ENCODE measurements around the gene KIDINS220. TPM values are rescaled to one million over a fixed set of nuclear protein-coding genes. Genes with fewer than 3 reads are reported as not detected.

The KIDINS220 gene
- total and polyA plus RNA-seq, 9 of the 15 experiments (the other 6 are each of a cell fraction or from before 2014, with no cell fraction given): 15.2 to 48.0 (median 34.4) TPM

GRCh38 chr2:8685697-8686358, 151.6 kb downstream of the KIDINS220 start (continued):
- TF ChIP-seq MTA3 (IDR thresholded peaks at IDR 0.05; ENCODE audit: borderline replicate concordance): peak; percentile 72; the same call in 1 of the 2 replicates
- no peak for TF ChIP-seq ELK3 (CRISPR knock-in tag; IDR thresholded peaks at IDR 0.05)
- 0 out of 2 replicates have a peak, but pooled peaks have one; percentile 11 for TF ChIP-seq DMBX1 (CRISPR knock-in tag; IDR thresholded peaks at IDR 0.05; ENCODE audit: borderline replicate concordance)
- TF ChIP-seq BRCA1 (IDR thresholded peaks at IDR 0.05): no peak
- TF ChIP-seq BRCA1 (CRISPR knock-in tag; IDR thresholded peaks at IDR 0.05): 0 out of 2 replicates have a peak, but pooled peaks have one; percentile 64
- 0 out of 2 replicates have a peak, but pooled peaks have one; percentile 15 for TF ChIP-seq RBM14 (IDR thresholded peaks at IDR 0.05; ENCODE audit: borderline replicate concordance, insufficient read depth, low read depth, low read length)
- no peak for TF ChIP-seq COPS2 (conservative IDR thresholded peaks at IDR 0.05)
- no peak for TF ChIP-seq KDM2B (CRISPR knock-in tag; IDR thresholded peaks at IDR 0.05)
- TF ChIP-seq MTF1 (CRISPR knock-in tag; IDR thresholded peaks at IDR 0.05; ENCODE audit: borderline replicate concordance): no peak
- TF ChIP-seq ARID2 (IDR thresholded peaks at IDR 0.05): 0 out of 2 replicates have a peak, but pooled peaks have one; percentile 16
- 0 out of 2 replicates have a peak, but pooled peaks have one; percentile 72 for TF ChIP-seq NR1H2 (CRISPR knock-in tag; IDR thresholded peaks at IDR 0.05)
- TF ChIP-seq KAT7 (CRISPR knock-in tag; IDR thresholded peaks at IDR 0.05; ENCODE audit: borderline replicate concordance): peak; percentile 66; the same call in 1 of the 2 replicates
- TF ChIP-seq, protein P1, sequence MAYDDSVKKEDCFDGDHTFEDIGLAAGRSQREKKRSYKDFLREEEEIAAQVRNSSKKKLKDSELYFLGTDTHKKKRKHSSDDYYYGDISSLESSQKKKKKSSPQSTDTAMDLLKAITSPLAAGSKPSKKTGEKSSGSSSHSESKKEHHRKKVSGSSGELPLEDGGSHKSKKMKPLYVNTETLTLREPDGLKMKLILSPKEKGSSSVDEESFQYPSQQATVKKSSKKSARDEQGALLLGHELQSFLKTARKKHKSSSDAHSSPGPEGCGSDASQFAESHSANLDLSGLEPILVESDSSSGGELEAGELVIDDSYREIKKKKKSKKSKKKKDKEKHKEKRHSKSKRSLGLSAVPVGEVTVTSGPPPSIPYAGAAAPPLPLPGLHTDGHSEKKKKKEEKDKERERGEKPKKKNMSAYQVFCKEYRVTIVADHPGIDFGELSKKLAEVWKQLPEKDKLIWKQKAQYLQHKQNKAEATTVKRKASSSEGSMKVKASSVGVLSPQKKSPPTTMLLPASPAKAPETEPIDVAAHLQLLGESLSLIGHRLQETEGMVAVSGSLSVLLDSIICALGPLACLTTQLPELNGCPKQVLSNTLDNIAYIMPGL (CRISPR knock-in tag; IDR thresholded peaks at IDR 0.05): peak; percentile 82; the same call in 1 of the 2 replicates
- no peak; the same call in 1 of the 2 replicates for TF ChIP-seq ZFX (CRISPR knock-in tag; IDR thresholded peaks at IDR 0.05)
- TF ChIP-seq, protein P2, sequence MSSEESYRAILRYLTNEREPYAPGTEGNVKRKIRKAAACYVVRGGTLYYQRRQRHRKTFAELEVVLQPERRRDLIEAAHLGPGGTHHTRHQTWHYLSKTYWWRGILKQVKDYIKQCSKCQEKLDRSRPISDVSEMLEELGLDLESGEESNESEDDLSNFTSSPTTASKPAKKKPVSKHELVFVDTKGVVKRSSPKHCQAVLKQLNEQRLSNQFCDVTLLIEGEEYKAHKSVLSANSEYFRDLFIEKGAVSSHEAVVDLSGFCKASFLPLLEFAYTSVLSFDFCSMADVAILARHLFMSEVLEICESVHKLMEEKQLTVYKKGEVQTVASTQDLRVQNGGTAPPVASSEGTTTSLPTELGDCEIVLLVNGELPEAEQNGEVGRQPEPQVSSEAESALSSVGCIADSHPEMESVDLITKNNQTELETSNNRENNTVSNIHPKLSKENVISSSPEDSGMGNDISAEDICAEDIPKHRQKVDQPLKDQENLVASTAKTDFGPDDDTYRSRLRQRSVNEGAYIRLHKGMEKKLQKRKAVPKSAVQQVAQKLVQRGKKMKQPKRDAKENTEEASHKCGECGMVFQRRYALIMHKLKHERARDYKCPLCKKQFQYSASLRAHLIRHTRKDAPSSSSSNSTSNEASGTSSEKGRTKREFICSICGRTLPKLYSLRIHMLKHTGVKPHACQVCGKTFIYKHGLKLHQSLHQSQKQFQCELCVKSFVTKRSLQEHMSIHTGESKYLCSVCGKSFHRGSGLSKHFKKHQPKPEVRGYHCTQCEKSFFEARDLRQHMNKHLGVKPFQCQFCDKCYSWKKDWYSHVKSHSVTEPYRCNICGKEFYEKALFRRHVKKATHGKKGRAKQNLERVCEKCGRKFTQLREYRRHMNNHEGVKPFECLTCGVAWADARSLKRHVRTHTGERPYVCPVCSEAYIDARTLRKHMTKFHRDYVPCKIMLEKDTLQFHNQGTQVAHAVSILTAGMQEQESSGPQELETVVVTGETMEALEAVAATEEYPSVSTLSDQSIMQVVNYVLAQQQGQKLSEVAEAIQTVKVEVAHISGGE (CRISPR knock-in tag; IDR thresholded peaks at IDR 0.05): 0 out of 6 replicates have a peak, but pooled peaks of 1 of the 3 experiments have one; percentile 23
- peak; percentile 98 for TF ChIP-seq RB1 (IDR thresholded peaks at IDR 0.05; ENCODE audit: low read depth)
- peak; percentile 56; the same call in 1 of the 2 replicates for TF ChIP-seq ZNF41 (CRISPR knock-in tag; conservative IDR thresholded peaks at IDR 0.05)
- TF ChIP-seq TEAD1 (CRISPR knock-in tag; IDR thresholded peaks at IDR 0.05): peak in 1 of 2 experiments; percentile 53; a peak in 1 of 4 replicates
- no peak for TF ChIP-seq MAFK (IDR thresholded peaks at IDR 0.05; ENCODE audit: low read length)
- TF ChIP-seq ETV6 (IDR thresholded peaks at IDR 0.05; ENCODE audit: borderline replicate concordance in 1 of 2, low read depth in 2 of 2, low read length in 1 of 2): no peak
- no peak for TF ChIP-seq ETV6 (CRISPR knock-in tag; IDR thresholded peaks at IDR 0.05; ENCODE audit: borderline replicate concordance)

Data from K562 (cell line).